Stimulated activated CD4-positive, alpha-beta T cell treated with anti-CD3 and anti-CD28 coated beads, Interleukin-12 subunit alpha, Interleukin-12 subunit beta, amount 100 ng/mL, for 24 hours (primary cell): ENCODE results near the gene HECTD4.
"Not testable (repeated sequence)": the region's sequence is repeated elsewhere in the genome, so short reads cannot be mapped to it uniquely, and the experiment has no call there.

Experiments
- DNase-seq, 2 experiments: peaks; one replicate each; pipeline ENCODE4 v3.0.0-alpha.2; 2020; ENCODE audit warnings: low read depth in 2 of 2

The HECTD4 gene

GRCh38 chr12:112161711-112162110 lies 220.5 kb downstream of the HECTD4 start:
- DNase-seq = no peak

GRCh38 chr12:112160611-112161010 lies 221.6 kb downstream of the HECTD4 start:
- DNase-seq = no peak

GRCh38 chr12:112159146-112159541 lies 223.1 kb downstream of the HECTD4 start:
- DNase-seq = no peak

DNA sequence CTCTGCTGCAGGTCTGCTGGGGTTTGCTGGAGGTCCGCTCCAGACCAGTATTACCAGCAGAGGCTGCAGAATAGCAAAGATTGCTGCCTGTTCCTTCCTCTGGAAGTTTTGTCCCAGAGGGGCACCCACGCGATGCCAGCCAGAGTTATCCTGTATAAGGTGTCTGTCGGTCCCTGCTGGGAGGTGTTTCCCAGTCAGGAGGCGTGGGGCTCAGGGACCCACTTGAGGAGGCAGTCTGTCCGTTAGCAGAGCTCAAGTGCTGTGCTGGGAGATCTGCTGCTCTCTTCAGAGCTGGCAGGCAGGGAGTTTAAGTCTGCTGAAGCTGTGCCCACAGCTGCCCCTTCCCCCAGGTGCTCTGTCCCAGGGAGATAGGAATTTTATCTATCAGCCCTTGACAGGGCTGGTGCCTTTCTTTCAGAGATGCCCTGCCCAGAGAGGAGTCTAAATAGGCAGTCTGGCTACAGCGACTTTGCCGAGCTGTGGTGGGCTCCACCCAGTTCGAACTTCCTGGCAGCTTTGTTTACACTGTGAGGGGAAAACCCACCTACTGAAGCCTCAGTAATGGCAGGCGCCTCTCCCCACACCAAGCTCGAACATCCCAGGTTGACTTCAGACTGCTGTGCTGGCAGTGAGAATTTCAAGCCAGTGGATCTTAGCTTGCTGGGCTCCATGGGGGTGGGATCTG lies 223.6 kb downstream of the HECTD4 start:
- DNase-seq = not testable (repeated sequence)

GRCh38 chr12:112153893-112154219 lies 228.4 kb downstream of the HECTD4 start:
- DNase-seq = no peak

- no peak for DNase-seq
Observed at GRCh38 chr12:112153181-112153892, 228.9 kb downstream of the HECTD4 start.

DNA sequence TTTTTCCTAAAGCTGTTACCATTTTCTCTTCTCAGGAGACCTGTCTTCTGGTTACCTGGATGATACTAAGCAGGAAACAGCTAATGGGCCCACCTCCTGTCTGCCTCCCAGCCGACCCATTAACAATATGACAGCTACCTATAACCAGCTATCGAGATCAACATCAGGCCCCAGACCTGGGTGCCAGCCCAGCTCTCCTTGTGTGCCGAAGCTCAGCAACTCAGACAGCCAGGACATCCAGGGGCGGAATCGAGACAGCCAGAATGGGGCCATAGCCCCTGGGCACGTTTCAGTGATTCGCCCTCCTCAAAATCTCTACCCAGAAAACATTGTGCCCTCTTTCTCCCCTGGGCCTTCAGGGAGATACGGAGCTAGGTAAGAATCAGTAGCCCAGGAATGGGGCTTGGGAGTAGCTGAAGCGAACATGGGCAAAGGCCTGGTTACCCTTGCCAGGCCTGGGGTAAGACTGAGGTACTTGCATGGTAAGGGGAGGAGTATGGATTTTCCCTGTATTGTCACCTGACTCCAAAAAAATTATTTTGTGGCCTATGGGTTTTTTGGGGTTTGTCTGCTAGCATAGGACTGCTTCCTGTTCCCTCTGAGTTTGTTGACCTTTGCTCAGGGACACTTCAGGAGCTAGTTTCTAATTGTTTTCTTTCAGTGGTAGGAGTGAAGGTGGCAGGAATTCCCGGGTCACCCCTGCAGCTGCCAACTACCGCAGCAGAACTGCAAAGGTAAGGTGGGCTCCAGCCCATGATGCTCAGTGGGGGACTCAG lies 230.3 kb downstream of the HECTD4 start:
- no peak for DNase-seq

DNA sequence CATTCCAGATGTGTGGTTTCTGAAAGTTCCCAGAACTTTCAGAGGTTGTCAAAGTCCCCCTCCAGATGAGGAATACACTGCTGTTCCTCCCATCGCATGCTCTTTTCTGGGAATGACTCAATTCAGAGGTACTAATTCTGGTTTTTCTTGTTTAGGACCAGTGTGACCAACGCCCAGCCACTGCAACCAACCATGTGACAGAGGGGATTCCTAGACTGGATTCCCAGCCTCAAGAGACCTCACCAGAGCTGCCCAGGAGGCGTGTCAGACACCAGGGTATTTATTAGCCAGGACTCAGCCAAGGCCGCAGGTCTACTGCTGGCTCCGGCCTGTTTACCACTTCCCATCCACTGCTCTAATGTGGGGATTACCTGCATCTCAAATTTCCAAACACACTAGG lies 232.6 kb downstream of the HECTD4 start:
- no peak for DNase-seq

- no peak for DNase-seq
Observed at GRCh38 chr12:112148031-112148513, 234.2 kb downstream of the HECTD4 start.

DNA sequence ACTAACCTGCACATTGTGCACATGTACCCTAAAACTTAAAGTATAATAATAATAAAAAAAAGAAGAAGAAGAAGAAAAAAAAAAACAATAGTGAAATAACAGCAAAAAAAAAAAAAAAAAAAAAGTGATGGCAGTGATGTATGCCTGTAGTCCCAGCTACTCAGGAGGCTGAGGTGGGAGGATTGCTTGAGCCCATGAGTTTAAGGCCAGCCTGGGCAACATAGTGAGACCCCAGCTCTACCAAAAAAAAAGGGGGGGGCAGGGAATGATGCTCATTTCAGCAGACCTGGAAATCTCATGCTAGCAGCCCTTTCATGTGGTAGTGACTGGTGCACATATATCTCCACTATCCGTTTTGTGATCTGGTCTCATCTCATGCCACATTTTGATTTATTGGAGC lies 236.1 kb downstream of the HECTD4 start:
- DNase-seq = no peak

DNA sequence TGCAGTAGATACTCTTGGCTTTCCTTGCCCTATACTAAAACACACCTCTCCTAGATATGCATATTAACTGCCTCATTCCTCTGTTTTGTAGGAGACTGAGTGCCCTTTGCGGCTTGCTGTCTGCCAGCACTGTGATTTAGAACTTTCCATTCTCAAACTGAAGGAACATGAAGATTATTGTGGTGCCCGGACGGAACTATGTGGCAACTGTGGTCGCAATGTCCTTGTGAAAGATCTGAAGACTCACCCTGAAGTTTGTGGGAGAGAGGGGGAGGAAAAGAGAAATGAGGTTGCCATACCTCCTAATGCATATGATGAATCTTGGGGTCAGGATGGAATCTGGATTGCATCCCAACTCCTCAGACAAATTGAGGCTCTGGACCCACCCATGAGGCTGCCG lies 241.5 kb downstream of the HECTD4 start:
- no peak for DNase-seq

GRCh38 chr12:112134731-112135130 lies 247.5 kb downstream of the HECTD4 start:
- DNase-seq = no peak

GRCh38 chr12:112133418-112133817 lies 248.8 kb downstream of the HECTD4 start:
- DNase-seq = no peak

- DNase-seq = no peak
Observed at GRCh38 chr12:112131686-112132085, 250.5 kb downstream of the HECTD4 start.

- DNase-seq = no peak
Observed at GRCh38 chr12:112130441-112130998, 251.7 kb downstream of the HECTD4 start.

GRCh38 chr12:112126911-112127310 lies 255.3 kb downstream of the HECTD4 start:
- no peak for DNase-seq

- DNase-seq = no peak
Observed at GRCh38 chr12:112126000-112126438, 256.2 kb downstream of the HECTD4 start.

DNA sequence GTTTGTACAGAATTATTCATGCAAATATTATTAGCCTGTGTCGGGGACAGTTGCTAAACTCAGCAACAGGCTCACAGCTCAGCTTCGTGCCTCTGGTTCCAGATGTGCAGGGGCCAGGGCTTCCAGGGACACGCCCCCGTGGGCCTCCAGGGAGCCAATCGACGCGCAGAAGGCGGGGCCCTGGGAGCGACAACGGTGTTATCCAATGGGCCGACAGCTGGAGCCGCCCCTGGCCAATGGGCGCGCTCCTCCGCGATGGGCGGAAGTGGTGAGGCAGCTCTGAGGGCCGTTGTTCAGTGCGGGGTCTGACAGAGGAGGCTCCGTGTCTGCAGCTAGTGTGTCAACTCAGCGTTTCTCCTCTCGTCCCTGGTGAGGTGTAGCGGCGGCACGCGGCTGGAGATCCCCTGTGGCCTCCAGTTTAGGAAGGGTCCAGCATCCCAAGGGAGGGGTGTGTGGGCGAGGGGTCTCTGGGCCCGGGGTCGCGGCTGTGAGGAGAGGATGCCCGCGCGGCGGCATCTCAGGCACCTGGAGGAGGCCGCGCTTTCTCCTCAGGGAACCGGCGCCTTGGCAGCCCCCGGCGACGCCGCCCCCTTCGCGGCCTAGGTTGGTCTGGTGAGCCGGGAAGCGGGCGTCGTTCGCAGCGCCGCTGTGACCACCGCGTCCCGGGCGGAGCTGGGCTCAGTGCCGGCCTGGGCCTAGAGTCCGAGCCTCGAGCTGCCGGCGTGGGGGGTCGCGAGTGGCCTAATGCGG lies 256.8 kb downstream of the HECTD4 start, which contains the start of gene TRAFD1:
TSS of gene TRAFD1 (plus strand) at position 311 of the 750 bp plus-strand sequence. CDS start 4,963 bp downstream, outside the sequence.
- DNase-seq = peak; percentile 98

DNA sequence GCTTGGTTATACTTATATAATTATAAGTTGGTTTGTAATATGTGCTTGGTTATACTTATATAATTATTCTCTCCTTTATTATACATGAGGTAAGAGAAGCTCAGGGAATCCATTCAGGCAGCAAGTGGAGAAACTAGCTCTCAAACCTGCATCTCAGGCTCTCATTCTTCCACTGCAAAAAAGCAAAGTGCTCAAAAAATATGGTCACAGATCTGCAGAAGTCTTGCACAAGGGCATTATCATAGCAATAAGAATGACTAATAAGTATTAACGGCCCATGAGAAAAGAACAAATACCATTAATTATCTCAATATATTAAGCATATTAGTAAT lies 257.3 kb downstream of the HECTD4 start:
- no peak for DNase-seq

- no peak for DNase-seq
Observed at GRCh38 chr12:112122823-112123690, 259.2 kb downstream of the HECTD4 start.
